Measurements from ENCODE around the gene JPT1. TPM values are rescaled to one million over a fixed set of nuclear protein-coding genes. Genes with fewer than 3 reads are reported as not detected.

The JPT1 gene
- total and polyA plus RNA-seq, 2 donors (not counting 3 experiments of a cell fraction or from before 2014, with no cell fraction given) = 212 to 352 TPM

DNA sequence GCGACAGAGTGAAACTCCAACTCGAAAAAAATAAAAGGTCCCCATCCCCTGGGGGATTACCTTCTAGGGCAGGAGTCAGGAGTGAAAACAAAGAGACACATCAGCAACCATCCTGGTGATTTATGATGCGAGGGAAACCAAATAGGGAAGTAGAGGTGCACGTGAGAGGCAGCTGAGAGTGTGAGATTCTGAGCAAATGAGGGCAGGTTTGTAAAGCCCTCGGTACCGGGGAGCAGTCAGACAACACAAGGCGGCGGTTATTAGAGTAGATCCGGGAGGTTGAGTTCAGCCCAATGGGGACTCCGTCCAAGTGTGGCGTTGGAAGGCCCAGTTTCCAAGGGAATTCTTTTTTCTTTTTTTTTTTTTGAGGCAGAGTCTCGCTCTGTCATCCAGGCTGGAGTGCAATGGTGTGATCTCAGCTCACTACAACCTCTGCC is 51.9 kb downstream of the JPT1 start:
- dilution Hi-C loops (cut with MboI; ENCODE audit: extremely low pct_ligation_motif_present, low sequenced_read_pairs) = no loop called here
- ChIA-PET POLR2A (no interaction called here), CTCF (interaction anchor here (1.2 to 1.6 kb wide), 6 partner anchors 11 to 99 kb away, joined by 3 to 5 read pairs (median 4); no protein-coding TSS in a partner anchor)
- H3K4me3 ChIP-seq (replicated peaks in 1 of 3; ENCODE audit: insufficient read depth in 1 of 3, low read depth in 1 of 3, low read length in 3 of 3) = no peak overlapping the region
- H3K36me3 ChIP-seq (ENCODE audit: control insufficient read depth in 2 of 2, extremely low read depth in 1 of 2, insufficient read depth in 2 of 2, low read length in 2 of 2) = peaks cover 0 to 16% of the 10 kb centered on the region in 2 experiments
- no peak overlapping the region for H3K27ac ChIP-seq (ENCODE audit: insufficient read depth, low read depth, low read length)
- no peaks in the 10 kb centered on the region for H3K79me2 ChIP-seq (ENCODE audit: control insufficient read depth, insufficient read depth, low read length)
- FAIRE-seq (no peak), DNase-seq (ENCODE audit: low read depth, low spot score) (no peak)
- no peaks in the 10 kb centered on the region for H4K20me1 ChIP-seq (replicated peaks; ENCODE audit: control insufficient read depth, extremely low read depth, insufficient read depth, low read length)
- BruUV-seq (replicated peaks) = no TSS peak
- no peak overlapping the region for H3K4me2 ChIP-seq (ENCODE audit: insufficient read depth, low read length)
- H2AFZ ChIP-seq (ENCODE audit: low read depth, low read length) = no peak overlapping the region
- no peaks in the 10 kb centered on the region for H3K9me1 ChIP-seq (replicated peaks; ENCODE audit: control insufficient read depth, extremely low read depth, insufficient read depth, low read length)
- no peaks in the 10 kb centered on the region for H3K27me3 ChIP-seq (ENCODE audit: control insufficient read depth in 2 of 2, insufficient read depth in 2 of 2, low read length in 2 of 2)
- no peaks in the 10 kb centered on the region for H3K9me3 ChIP-seq (replicated peaks; ENCODE audit: control insufficient read depth, insufficient read depth, low read length)
- intact Hi-C loops (cut with micrococcal nuclease) = no loop called here
- peaks cover 11% of the 10 kb centered on the region for H3K4me1 ChIP-seq (ENCODE audit: control insufficient read depth, extremely low read depth, insufficient read depth, low read length)
- no peak for TF ChIP-seq EZH2 (IDR thresholded peaks at IDR 0.05; ENCODE audit: borderline replicate concordance, low read depth, low read length, severe bottlenecking)
- TF ChIP-seq FOS (IDR thresholded peaks at IDR 0.05; ENCODE audit: borderline replicate concordance, insufficient read depth, low read length) = no peak
- TF ChIP-seq MYC (IDR thresholded peaks at IDR 0.05; ENCODE audit: low read depth, low read length) = no peak
- no peak for TF ChIP-seq POLR2A (IDR thresholded peaks at IDR 0.05; ENCODE audit: low read depth, low read length)
- TF ChIP-seq JUN (IDR thresholded peaks at IDR 0.05; ENCODE audit: borderline replicate concordance, insufficient read depth, insufficient read length, low read depth) = no peak
- no peak overlapping the region for H3K9ac ChIP-seq (replicated peaks; ENCODE audit: extremely low read depth, insufficient read depth, low read length)

GRCh38 chr17:75099881-75100595 is 54.3 kb downstream of the JPT1 start:
- Histone ChIP-seq H3K4me3 (replicated peaks in 1 of 3; ENCODE audit: insufficient read depth in 1 of 3, low read depth in 1 of 3, low read length in 3 of 3) (no peak overlapping the region), H3K27ac (ENCODE audit: insufficient read depth, low read depth, low read length) (no peak overlapping the region), H3K9ac (replicated peaks; ENCODE audit: extremely low read depth, insufficient read depth, low read length) (no peak overlapping the region), H3K4me1 (ENCODE audit: control insufficient read depth, extremely low read depth, insufficient read depth, low read length) (peaks cover 5% of the 10 kb centered on the region), H4K20me1 (replicated peaks; ENCODE audit: control insufficient read depth, extremely low read depth, insufficient read depth, low read length) (no peaks in the 10 kb centered on the region), H3K27me3 (ENCODE audit: control insufficient read depth in 2 of 2, insufficient read depth in 2 of 2, low read length in 2 of 2) (no peaks in the 10 kb centered on the region), H3K9me1 (replicated peaks; ENCODE audit: control insufficient read depth, extremely low read depth, insufficient read depth, low read length) (no peaks in the 10 kb centered on the region), H3K36me3 (ENCODE audit: control insufficient read depth in 2 of 2, extremely low read depth in 1 of 2, insufficient read depth in 2 of 2, low read length in 2 of 2) (peaks cover 0 to 16% of the 10 kb centered on the region in 2 experiments), H3K79me2 (ENCODE audit: control insufficient read depth, insufficient read depth, low read length) (no peaks in the 10 kb centered on the region), H3K9me3 (replicated peaks; ENCODE audit: control insufficient read depth, insufficient read depth, low read length) (no peaks in the 10 kb centered on the region), H3K4me2 (ENCODE audit: insufficient read depth, low read length) (no peak overlapping the region), H2AFZ (ENCODE audit: low read depth, low read length) (no peak overlapping the region)
- no TSS peak for BruUV-seq (replicated peaks)
- FAIRE-seq (no peak), DNase-seq (ENCODE audit: low read depth, low spot score) (no peak)
- ChIA-PET CTCF (interaction anchor here (1.3 kb wide), 1 partner anchor 40 kb away, joined by 3 read pairs; no protein-coding TSS in a partner anchor), POLR2A (no interaction called here)
- dilution Hi-C loops (cut with MboI; ENCODE audit: extremely low pct_ligation_motif_present, low sequenced_read_pairs) = no loop called here
- intact Hi-C loops (cut with micrococcal nuclease) = no loop called here
- TF ChIP-seq, protein P1, sequence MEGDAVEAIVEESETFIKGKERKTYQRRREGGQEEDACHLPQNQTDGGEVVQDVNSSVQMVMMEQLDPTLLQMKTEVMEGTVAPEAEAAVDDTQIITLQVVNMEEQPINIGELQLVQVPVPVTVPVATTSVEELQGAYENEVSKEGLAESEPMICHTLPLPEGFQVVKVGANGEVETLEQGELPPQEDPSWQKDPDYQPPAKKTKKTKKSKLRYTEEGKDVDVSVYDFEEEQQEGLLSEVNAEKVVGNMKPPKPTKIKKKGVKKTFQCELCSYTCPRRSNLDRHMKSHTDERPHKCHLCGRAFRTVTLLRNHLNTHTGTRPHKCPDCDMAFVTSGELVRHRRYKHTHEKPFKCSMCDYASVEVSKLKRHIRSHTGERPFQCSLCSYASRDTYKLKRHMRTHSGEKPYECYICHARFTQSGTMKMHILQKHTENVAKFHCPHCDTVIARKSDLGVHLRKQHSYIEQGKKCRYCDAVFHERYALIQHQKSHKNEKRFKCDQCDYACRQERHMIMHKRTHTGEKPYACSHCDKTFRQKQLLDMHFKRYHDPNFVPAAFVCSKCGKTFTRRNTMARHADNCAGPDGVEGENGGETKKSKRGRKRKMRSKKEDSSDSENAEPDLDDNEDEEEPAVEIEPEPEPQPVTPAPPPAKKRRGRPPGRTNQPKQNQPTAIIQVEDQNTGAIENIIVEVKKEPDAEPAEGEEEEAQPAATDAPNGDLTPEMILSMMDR (IDR thresholded peaks at IDR 0.05; ENCODE audit: extremely low read depth in 1 of 2, insufficient read depth in 1 of 2, low read depth in 1 of 2, low read length in 2 of 2) = no peak
- no peak for TF ChIP-seq MYC (IDR thresholded peaks at IDR 0.05; ENCODE audit: low read depth, low read length)
- no peak for TF ChIP-seq POLR2AphosphoS5 (IDR thresholded peaks at IDR 0.05; ENCODE audit: insufficient read depth, low read depth, low read length)
- no peak for TF ChIP-seq FOS (IDR thresholded peaks at IDR 0.05; ENCODE audit: borderline replicate concordance, insufficient read depth, low read length)
- TF ChIP-seq JUN (IDR thresholded peaks at IDR 0.05; ENCODE audit: borderline replicate concordance, insufficient read depth, insufficient read length, low read depth) = no peak
- no peak for TF ChIP-seq POLR2A (IDR thresholded peaks at IDR 0.05; ENCODE audit: low read depth, low read length)
- TF ChIP-seq EZH2 (IDR thresholded peaks at IDR 0.05; ENCODE audit: borderline replicate concordance, low read depth, low read length, severe bottlenecking) = no peak
- no peak for TF ChIP-seq GATA2 (IDR thresholded peaks at IDR 0.05; ENCODE audit: insufficient read depth, insufficient read length, low read depth, low read length)
- no peak for TF ChIP-seq MAX (IDR thresholded peaks at IDR 0.05; ENCODE audit: insufficient read depth, insufficient read length)
